ENCODE data around the gene PDE3B. TPM values are rescaled to one million over a fixed set of nuclear protein-coding genes. Genes with fewer than 3 reads are reported as not detected.

The PDE3B gene
- total and polyA plus RNA-seq, 2 of the 4 experiments (the other 2 are of a cell fraction) = 0.21 to 1.3 TPM

DNA sequence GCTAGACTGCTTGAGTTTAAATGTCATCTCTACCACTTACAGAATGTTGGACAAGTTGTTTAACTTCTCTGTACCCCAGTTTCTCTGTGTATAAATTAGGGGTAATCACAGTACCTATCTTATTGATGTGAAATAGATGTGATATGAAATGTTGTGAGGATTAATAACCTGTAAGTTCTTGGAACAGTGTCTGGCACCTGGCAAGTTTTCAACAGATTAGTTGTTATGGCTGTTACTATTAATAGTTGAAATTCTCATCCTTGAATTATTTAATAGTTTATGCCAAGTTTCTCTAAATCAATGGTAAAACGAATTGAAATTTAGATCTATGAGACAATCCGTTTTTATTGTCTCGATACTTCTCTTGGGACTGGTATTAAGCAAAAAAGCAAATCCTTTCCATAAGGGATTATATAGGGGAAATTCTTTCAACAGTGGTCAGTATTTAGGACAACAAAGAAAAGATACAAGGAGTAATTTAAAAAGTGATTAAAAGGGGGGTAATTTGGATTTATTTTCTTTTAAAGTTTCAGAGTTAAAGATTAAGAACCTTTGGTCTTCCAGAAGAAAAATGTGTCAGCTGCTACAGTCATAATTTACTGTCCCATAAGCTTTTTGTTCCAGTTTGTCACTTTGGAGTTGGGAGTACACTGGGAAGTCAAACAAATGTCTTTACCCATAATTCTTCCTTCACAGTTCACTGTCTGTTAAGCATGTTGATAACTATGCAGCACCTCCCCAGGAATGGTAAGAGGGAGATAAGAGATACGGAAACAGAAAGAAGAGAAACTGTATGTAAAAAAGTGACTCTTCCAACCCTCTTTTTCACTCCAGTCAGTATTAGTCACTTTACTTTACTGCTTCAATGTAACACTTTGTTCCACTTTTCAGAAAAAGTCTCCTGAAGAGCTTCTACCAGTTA is 13.2 kb downstream of the PDE3B start:
- DNase-seq (no peak), ATAC-seq (ENCODE audit: low read depth) (no peak)
- Histone ChIP-seq H4K20me1 (ENCODE audit: insufficient read depth, low read length) (no peaks in the 10 kb centered on the region), H3K9me3 (ENCODE audit: control insufficient read depth, insufficient read depth, low read length) (no peaks in the 10 kb centered on the region), H3K14ac (replicated peaks; ENCODE audit: low read depth, low read length) (no peak overlapping the region), H3K79me1 (ENCODE audit: low read depth in 1 of 2, low read length in 2 of 2) (no peaks in the 10 kb centered on the region), H3K4ac (ENCODE audit: low read depth, low read length) (no peak overlapping the region), H3K9me1 (ENCODE audit: insufficient read depth, low read length) (no peaks in the 10 kb centered on the region), H3K23ac (ENCODE audit: low read depth, low read length) (no peak overlapping the region), H2BK15ac (ENCODE audit: low read depth, low read length) (no peak overlapping the region), H4K91ac (ENCODE audit: insufficient read depth, low read depth, low read length) (no peak overlapping the region), H2BK120ac (ENCODE audit: low read depth, low read length) (no peak overlapping the region), H3K56ac (ENCODE audit: extremely low read depth, insufficient read depth, low read length) (no peak overlapping the region), H2AFZ (replicated peaks; ENCODE audit: low read length, poor library complexity) (no peak overlapping the region), H2BK5ac (ENCODE audit: low read depth, low read length, poor library complexity, severe bottlenecking) (no peak overlapping the region), H2AK9ac (replicated peaks; ENCODE audit: low read depth, low read length, poor library complexity) (no peak overlapping the region), H4K5ac (ENCODE audit: low read depth, low read length) (no peak overlapping the region), H4K8ac (ENCODE audit: low read depth in 2 of 2, low read length in 2 of 2) (no peak overlapping the region), H2BK20ac (ENCODE audit: low read depth, low read length) (no peak overlapping the region), H3K36me3 (ENCODE audit: control insufficient read depth, insufficient read depth, low read length) (no peaks in the 10 kb centered on the region), H2AK5ac (ENCODE audit: low read depth, low read length) (no peak overlapping the region), H3K9ac (ENCODE audit: low read depth, low read length) (no peak overlapping the region), H3K27ac (ENCODE audit: insufficient read depth, low read length) (no peak overlapping the region), H3K18ac (ENCODE audit: low read depth, low read length) (no peak overlapping the region), H3K27me3 (ENCODE audit: control insufficient read depth, insufficient read depth, low read length) (no peaks in the 10 kb centered on the region), H3K4me3 (ENCODE audit: insufficient read depth, low read depth, low read length) (no peak overlapping the region), H3K4me1 (ENCODE audit: control insufficient read depth, insufficient read depth, low read length) (no peaks in the 10 kb centered on the region), H3K4me2 (ENCODE audit: low read depth, low read length) (no peak overlapping the region)
- ChIA-PET POLR2A (ENCODE audit: unreplicated experiment) (no interaction called here), CTCF (no interaction called here)
- BruUV-seq (replicated peaks) = no TSS peak
- intact Hi-C loops (cut with micrococcal nuclease) = no loop called here
- TF ChIP-seq NFE2L2 (IDR thresholded peaks at IDR 0.05; ENCODE audit: low read depth, low read length) = no peak
- no peak for TF ChIP-seq FOS (IDR thresholded peaks at IDR 0.05; ENCODE audit: low read depth, low read length)
- TF ChIP-seq, protein P1, sequence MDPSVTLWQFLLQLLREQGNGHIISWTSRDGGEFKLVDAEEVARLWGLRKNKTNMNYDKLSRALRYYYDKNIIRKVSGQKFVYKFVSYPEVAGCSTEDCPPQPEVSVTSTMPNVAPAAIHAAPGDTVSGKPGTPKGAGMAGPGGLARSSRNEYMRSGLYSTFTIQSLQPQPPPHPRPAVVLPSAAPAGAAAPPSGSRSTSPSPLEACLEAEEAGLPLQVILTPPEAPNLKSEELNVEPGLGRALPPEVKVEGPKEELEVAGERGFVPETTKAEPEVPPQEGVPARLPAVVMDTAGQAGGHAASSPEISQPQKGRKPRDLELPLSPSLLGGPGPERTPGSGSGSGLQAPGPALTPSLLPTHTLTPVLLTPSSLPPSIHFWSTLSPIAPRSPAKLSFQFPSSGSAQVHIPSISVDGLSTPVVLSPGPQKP (IDR thresholded peaks at IDR 0.05; ENCODE audit: borderline replicate concordance, low read depth, low read length) = no peak
- TF ChIP-seq, protein P2, sequence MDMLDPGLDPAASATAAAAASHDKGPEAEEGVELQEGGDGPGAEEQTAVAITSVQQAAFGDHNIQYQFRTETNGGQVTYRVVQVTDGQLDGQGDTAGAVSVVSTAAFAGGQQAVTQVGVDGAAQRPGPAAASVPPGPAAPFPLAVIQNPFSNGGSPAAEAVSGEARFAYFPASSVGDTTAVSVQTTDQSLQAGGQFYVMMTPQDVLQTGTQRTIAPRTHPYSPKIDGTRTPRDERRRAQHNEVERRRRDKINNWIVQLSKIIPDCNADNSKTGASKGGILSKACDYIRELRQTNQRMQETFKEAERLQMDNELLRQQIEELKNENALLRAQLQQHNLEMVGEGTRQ (IDR thresholded peaks at IDR 0.05; ENCODE audit: low read depth, low read length) = no peak
- no peak for TF ChIP-seq RAD21 (IDR thresholded peaks at IDR 0.05; ENCODE audit: low read length)
- TF ChIP-seq SMC3 (IDR thresholded peaks at IDR 0.05; ENCODE audit: low read depth, low read length) = no peak
- no peak for TF ChIP-seq CHD1 (IDR thresholded peaks at IDR 0.05; ENCODE audit: low read depth, low read length)
- TF ChIP-seq, protein P3, sequence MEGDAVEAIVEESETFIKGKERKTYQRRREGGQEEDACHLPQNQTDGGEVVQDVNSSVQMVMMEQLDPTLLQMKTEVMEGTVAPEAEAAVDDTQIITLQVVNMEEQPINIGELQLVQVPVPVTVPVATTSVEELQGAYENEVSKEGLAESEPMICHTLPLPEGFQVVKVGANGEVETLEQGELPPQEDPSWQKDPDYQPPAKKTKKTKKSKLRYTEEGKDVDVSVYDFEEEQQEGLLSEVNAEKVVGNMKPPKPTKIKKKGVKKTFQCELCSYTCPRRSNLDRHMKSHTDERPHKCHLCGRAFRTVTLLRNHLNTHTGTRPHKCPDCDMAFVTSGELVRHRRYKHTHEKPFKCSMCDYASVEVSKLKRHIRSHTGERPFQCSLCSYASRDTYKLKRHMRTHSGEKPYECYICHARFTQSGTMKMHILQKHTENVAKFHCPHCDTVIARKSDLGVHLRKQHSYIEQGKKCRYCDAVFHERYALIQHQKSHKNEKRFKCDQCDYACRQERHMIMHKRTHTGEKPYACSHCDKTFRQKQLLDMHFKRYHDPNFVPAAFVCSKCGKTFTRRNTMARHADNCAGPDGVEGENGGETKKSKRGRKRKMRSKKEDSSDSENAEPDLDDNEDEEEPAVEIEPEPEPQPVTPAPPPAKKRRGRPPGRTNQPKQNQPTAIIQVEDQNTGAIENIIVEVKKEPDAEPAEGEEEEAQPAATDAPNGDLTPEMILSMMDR (conservative IDR thresholded peaks at IDR 0.05; ENCODE audit: low read depth, low read length) = no peak
- TF ChIP-seq CEBPB (IDR thresholded peaks at IDR 0.05; ENCODE audit: low read depth, low read length) = no peak
- no peak for TF ChIP-seq MXI1 (IDR thresholded peaks at IDR 0.05; ENCODE audit: borderline replicate concordance, low read depth, low read length)
- TF ChIP-seq MAZ (IDR thresholded peaks at IDR 0.05; ENCODE audit: borderline replicate concordance, low read depth, low read length) = no peak
- dilution Hi-C loops (cut with HindIII; ENCODE audit: low sequenced_read_pairs, unreplicated experiment) = no loop called here
- WGBS, 2 experiments (ENCODE audit: extremely low coverage in 2 of 2, insufficient read length in 1 of 2) = no CpG with 5 or more reads among the region's 4 CpGs
- in situ Hi-C loops (cut with MboI; ENCODE audit: low sequenced_read_pairs) = no loop called here

Data from IMR-90 (cell line).